ENCODE measurements around the gene CAPN15.

Gene CAPN15

DNA sequence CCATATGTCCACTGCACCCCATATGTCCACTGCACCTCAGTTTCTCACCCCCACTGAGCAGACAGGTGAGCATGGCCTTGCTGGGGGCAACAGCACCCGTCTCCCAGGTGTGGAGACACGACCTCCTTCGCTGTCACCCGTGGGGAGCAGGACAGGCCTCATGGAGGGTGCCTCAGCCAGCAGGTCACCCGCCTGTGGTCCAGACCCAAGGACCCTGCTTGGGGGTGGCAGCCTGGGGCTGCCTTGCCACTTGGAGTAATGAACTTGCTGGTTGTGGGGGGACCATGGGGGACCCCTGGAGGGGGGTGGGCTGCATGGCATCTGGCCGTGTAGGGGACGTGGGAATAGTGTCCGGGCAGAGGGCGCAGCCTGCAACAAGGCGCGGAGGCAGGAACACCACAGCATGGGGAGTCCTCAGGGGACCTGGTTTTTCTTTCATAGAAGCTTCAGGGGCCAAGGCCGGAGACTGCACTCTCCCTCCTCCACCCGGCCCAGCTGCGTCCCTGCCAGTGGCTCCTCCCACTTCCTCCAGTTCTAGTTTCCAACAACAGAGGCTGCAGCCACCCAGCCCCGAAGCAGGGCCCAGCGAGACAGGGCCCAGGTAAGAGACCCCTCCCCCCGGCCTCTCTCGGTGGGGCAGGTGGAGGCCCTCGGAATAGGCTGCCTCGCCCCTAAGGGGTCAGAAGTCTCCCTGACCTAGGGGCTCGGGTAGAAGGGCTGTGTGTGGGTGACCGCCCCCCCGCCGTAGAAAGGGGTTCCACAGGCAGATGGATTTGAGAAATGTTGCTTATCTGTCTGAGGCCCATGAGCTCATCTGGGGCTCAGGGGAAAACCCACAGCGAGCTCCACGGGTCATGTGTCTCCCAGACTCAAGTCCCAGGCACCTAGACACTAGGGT, 39.2 kb downstream of the CAPN15 start, which contains the start of gene NHLRC4:
NHLRC4 (plus strand) TSS at position 531 of the 898 bp plus-strand sequence. CDS start 1,043 bp downstream, outside the sequence.
- TF ChIP-seq, protein P1, sequence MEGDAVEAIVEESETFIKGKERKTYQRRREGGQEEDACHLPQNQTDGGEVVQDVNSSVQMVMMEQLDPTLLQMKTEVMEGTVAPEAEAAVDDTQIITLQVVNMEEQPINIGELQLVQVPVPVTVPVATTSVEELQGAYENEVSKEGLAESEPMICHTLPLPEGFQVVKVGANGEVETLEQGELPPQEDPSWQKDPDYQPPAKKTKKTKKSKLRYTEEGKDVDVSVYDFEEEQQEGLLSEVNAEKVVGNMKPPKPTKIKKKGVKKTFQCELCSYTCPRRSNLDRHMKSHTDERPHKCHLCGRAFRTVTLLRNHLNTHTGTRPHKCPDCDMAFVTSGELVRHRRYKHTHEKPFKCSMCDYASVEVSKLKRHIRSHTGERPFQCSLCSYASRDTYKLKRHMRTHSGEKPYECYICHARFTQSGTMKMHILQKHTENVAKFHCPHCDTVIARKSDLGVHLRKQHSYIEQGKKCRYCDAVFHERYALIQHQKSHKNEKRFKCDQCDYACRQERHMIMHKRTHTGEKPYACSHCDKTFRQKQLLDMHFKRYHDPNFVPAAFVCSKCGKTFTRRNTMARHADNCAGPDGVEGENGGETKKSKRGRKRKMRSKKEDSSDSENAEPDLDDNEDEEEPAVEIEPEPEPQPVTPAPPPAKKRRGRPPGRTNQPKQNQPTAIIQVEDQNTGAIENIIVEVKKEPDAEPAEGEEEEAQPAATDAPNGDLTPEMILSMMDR (conservative IDR thresholded peaks at IDR 0.05; ENCODE audit: low read length): no peak
- DNase-seq (ENCODE audit: low read depth): peak; percentile 29
- H3K4me3 ChIP-seq (ENCODE audit: low read length): no peak within 1 kb of the TSS

DNA sequence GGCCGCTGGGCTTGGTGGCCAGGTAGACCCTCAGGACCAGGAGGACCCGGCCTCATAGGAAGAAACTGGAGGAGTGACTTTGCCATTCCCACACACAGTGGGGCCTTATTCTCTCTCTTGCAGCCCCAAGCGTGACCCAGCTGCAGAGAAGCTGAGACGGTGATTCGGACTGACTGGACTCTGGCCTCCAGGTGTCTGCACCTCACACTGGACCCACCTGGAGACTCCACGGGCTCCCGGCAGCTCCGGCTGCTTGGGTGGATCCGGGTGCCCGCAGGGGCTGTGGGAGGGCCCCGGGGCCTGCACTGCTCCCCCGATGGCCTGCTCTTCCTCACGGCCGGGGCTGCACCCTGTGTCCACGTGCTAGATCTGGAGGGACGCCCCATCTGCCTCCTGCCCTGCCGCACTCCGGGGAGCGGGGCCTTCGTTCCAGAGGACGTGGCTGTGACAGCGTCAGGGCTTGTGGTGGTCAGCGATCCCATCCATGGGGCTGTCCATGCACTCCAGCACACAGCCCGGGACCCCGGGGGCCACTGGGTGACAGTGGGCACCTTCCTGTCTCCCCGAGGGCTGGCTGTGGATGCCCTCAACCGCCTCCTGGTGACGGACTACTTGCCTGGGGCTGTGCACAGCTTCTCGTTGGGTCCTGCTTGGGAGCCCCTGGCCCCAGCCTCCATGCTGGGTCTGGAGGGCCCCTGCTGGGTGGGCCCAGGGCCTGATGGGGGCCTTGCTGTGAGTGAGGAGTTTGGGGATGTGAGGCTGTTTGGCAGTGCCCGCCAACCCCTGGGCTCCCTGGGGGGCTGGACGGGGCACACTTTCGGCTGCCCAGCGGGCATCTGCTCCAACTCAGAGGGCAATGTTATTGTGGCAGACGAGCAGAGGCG, 40.1 kb downstream of the CAPN15 start:
- DNase-seq (ENCODE audit: low read depth): no peak
- TF ChIP-seq, protein P1 (conservative IDR thresholded peaks at IDR 0.05; ENCODE audit: low read length): no peak
- H3K4me3 ChIP-seq (ENCODE audit: low read length): no peak overlapping the region

DNA sequence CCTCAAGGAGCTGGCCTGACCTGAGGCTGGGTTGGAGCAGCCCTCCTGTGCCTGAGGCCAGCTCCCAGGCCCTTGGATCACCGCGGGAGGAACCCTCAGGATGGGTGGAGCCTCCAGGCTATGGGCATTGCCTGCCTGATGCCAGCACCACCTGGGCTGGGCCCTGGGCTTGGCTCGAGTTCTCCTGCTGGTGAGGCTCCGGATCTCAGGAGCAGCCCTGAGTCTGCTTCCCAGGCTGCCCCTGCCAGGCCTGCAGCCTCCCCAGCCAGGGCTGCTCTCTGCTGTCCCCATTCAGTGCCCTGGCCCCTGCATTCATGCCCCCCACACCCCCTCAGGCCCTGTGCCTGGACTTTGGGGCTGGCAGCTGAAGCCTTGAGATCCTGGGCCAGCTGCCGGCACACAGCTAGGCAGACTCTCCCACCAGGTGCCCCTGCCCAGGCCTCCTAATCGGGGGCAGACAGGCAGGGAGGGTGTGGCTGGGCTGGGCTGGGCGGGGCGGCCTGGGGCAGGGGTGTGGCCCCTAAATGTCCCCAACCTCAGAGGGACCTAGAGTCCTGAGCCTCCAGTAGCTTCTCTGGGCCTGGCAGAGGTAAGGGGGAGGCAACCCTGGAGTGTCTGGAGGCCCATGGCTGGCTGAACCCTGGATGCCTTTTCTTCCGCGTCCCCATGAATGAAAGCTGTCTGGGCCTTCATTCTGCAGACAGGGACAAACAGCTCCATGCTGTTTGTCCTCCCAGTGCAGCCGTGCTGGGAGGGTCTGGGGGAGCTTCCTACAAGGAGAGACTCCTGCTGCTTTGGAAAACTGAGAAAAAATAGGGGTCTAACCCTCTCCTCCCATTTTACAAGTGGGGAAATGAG, 41.1 kb downstream of the CAPN15 start:
- TF ChIP-seq, protein P1 (conservative IDR thresholded peaks at IDR 0.05; ENCODE audit: low read length): no peak
- DNase-seq (ENCODE audit: low read depth): no peak
- H3K4me3 ChIP-seq (ENCODE audit: low read length): no peak overlapping the region

DNA sequence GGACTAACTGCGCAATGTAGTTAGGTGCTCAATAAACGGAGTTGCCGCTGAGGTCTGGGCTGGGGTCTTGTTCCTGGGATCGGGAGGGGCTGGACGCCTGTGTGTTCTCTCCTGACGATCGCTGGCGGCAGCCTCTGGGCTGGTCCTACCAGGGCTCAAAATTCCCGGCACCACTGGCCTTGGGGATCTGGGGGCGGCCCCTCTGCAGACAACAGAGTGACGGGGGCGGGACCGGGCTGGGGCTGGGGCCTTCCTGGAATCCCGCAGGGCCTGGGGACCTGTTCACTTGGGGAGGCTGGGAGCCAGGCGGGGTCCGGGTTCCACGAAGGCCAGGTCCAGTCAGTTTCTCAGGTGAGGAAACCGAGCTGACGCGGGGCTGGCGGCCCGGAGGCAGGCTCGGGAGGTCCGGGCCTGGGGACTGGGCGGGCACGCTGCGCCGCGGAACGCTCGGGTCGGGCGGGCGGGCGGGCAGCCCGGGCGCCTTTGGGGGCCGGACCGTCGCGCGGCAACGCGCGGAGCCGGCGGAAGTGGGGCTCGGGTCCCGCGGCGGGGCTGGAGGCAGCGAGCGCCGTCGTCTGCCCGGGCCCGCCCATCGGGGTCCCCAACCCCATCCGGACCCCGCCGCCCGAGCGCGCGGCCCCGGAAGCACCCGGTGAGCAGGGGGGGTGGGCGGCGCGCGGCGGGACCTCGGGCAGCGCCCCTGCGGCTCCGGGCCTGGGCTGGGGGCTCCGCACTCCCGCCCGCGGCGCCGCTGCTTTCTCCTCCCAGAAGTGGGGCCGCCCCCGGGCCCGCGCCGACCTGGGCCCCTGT, 42.1 kb downstream of the CAPN15 start, which contains the start of gene PIGQ:
PIGQ (plus strand) TSS at position 524 of the 810 bp plus-strand sequence. CDS start 4,107 bp downstream, outside the sequence.
- peak within 1 kb of the TSS; percentile 81 for H3K4me3 ChIP-seq (ENCODE audit: low read length)
- peak; percentile 63 for DNase-seq (ENCODE audit: low read depth)
- TF ChIP-seq, protein P1 (conservative IDR thresholded peaks at IDR 0.05; ENCODE audit: low read length): no peak

DNA sequence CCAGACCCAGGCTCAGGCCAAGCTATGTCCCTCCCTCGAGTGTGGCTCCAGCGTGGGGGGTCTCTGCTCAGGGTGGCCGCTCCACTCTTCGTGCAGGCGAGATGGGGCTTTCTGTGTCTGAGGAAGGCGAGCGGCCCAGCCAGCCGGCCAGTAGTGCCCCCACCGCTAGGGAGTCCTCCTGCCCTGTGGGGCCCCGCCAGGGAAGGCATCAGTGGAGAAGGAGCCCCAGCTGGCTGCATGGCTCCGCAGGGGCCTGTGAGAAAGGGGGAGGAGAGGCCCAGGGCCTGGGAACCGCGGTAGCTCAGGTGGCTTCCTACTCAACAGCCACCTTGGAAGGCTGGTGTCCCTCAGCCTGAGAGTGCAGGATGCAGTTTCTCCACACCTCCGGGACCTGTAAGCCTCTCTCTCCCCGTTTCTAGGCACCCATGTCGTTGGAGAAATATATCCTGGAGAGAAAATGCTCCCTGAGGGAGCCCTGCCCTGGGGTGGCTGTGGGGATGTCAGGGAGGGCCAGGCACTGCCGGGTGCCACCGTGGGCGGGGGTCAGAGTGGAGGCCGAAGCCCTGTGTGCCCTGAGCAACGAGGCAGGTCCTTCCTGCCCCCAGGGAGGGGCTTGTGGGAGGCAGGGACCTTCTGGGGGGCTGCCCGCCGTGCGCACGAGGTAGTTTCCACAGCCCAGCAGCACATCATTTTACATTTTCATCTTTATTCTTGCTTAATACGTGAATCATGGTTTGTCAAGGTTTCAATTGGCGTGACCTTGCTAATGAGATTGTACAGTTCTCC, 45.5 kb downstream of the CAPN15 start:
- TF ChIP-seq, protein P1 (conservative IDR thresholded peaks at IDR 0.05; ENCODE audit: low read length): no peak
- DNase-seq (ENCODE audit: low read depth): no peak
- H3K4me3 ChIP-seq (ENCODE audit: low read length): no peak overlapping the region
